ENCODE measurements around the gene PPP3R1. TPM values are rescaled to one million over a fixed set of nuclear protein-coding genes. Genes with fewer than 3 reads are reported as not detected.

Gene PPP3R1
- total RNA-seq, 1 donor from 2014 or later: 28.0 TPM

- no peak for DNase-seq (ENCODE audit: low read depth)
Observed at GRCh38 chr2:68236103-68236734, 16.1 kb downstream of the PPP3R1 start.

GRCh38 chr2:68235090-68235489, 17.2 kb downstream of the PPP3R1 start:
- no peak for DNase-seq (ENCODE audit: low read depth)

GRCh38 chr2:68234405-68234804, 17.9 kb downstream of the PPP3R1 start:
- DNase-seq (ENCODE audit: low read depth): no peak

- DNase-seq (ENCODE audit: low read depth): peak; percentile 31
Observed at GRCh38 chr2:68231061-68231372, 21.3 kb downstream of the PPP3R1 start.

- no peak for DNase-seq (ENCODE audit: low read depth)
Observed at GRCh38 chr2:68230241-68231060, 21.9 kb downstream of the PPP3R1 start.

- no peak for DNase-seq (ENCODE audit: low read depth)
Observed at GRCh38 chr2:68226794-68227193, 25.5 kb downstream of the PPP3R1 start.

- DNase-seq (ENCODE audit: low read depth): no peak
Observed at GRCh38 chr2:68225119-68225632, 27.2 kb downstream of the PPP3R1 start.

GRCh38 chr2:68223419-68223818, 28.9 kb downstream of the PPP3R1 start:
- no peak for DNase-seq (ENCODE audit: low read depth)

GRCh38 chr2:68222287-68222686, 30.0 kb downstream of the PPP3R1 start:
- no peak for DNase-seq (ENCODE audit: low read depth)

GRCh38 chr2:68218343-68218901, 33.9 kb downstream of the PPP3R1 start:
- DNase-seq (ENCODE audit: low read depth): no peak

GRCh38 chr2:68217729-68218128, 34.6 kb downstream of the PPP3R1 start:
- DNase-seq (ENCODE audit: low read depth): no peak

GRCh38 chr2:68216454-68217310, 35.6 kb downstream of the PPP3R1 start:
- DNase-seq (ENCODE audit: low read depth): no peak

GRCh38 chr2:68214381-68214780, 38.0 kb downstream of the PPP3R1 start:
- DNase-seq (ENCODE audit: low read depth): no peak

GRCh38 chr2:68206793-68207192, 45.5 kb downstream of the PPP3R1 start:
- DNase-seq (ENCODE audit: low read depth): no peak

GRCh38 chr2:68203587-68203986, 48.7 kb downstream of the PPP3R1 start:
- no peak for DNase-seq (ENCODE audit: low read depth)

- no peak for DNase-seq (ENCODE audit: low read depth)
Observed at GRCh38 chr2:68200157-68200787, 52.1 kb downstream of the PPP3R1 start.

GRCh38 chr2:68196120-68196716, 56.1 kb downstream of the PPP3R1 start:
- peak; percentile 40 for DNase-seq (ENCODE audit: low read depth)

- no peak for DNase-seq (ENCODE audit: low read depth)
Observed at GRCh38 chr2:68195096-68195495, 57.2 kb downstream of the PPP3R1 start.

GRCh38 chr2:68193787-68194372, 58.5 kb downstream of the PPP3R1 start:
- no peak for DNase-seq (ENCODE audit: low read depth)

GRCh38 chr2:68193144-68193543, 59.2 kb downstream of the PPP3R1 start:
- no peak for DNase-seq (ENCODE audit: low read depth)

Measured in myocyte (in vitro differentiated cells).